Cardiac fibroblast (primary cell): ENCODE measurements around the gene INTS11.

Experiments
- DNase-seq, 2 donors: peaks; one replicate each; pipeline versions ENCODE4 v3.0.0 to v3.0.0-alpha.2; 2010; ENCODE audit warnings: low read depth in 2 of 2
- H3K4me3 ChIP-seq, 2 donors: replicated peaks in 1 of 2; 1 replicate in 1 of 2; 2 replicates in 1 of 2; pipeline ENCODE4 v1.5.1; 2011; ENCODE audit warnings: low read depth in 2 of 2, low read length in 2 of 2, mild to moderate bottlenecking in 2 of 2, moderate library complexity in 1 of 2
- TF ChIP-seq, protein P1 (sequence below): IDR thresholded peaks from one replicate; pipeline ENCODE4 v1.5.1; 2011; ENCODE audit warnings: low read depth, mild to moderate bottlenecking, low read length, inconsistent platforms

INTS11 gene

GRCh38 chr1:1281533-1282321 is 42.7 kb downstream of the INTS11 start:
- TF ChIP-seq, protein P1, sequence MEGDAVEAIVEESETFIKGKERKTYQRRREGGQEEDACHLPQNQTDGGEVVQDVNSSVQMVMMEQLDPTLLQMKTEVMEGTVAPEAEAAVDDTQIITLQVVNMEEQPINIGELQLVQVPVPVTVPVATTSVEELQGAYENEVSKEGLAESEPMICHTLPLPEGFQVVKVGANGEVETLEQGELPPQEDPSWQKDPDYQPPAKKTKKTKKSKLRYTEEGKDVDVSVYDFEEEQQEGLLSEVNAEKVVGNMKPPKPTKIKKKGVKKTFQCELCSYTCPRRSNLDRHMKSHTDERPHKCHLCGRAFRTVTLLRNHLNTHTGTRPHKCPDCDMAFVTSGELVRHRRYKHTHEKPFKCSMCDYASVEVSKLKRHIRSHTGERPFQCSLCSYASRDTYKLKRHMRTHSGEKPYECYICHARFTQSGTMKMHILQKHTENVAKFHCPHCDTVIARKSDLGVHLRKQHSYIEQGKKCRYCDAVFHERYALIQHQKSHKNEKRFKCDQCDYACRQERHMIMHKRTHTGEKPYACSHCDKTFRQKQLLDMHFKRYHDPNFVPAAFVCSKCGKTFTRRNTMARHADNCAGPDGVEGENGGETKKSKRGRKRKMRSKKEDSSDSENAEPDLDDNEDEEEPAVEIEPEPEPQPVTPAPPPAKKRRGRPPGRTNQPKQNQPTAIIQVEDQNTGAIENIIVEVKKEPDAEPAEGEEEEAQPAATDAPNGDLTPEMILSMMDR: no peak
- DNase-seq: peak in 1 of 2 donors; percentile 88
- no peak overlapping the region for H3K4me3 ChIP-seq

DNA sequence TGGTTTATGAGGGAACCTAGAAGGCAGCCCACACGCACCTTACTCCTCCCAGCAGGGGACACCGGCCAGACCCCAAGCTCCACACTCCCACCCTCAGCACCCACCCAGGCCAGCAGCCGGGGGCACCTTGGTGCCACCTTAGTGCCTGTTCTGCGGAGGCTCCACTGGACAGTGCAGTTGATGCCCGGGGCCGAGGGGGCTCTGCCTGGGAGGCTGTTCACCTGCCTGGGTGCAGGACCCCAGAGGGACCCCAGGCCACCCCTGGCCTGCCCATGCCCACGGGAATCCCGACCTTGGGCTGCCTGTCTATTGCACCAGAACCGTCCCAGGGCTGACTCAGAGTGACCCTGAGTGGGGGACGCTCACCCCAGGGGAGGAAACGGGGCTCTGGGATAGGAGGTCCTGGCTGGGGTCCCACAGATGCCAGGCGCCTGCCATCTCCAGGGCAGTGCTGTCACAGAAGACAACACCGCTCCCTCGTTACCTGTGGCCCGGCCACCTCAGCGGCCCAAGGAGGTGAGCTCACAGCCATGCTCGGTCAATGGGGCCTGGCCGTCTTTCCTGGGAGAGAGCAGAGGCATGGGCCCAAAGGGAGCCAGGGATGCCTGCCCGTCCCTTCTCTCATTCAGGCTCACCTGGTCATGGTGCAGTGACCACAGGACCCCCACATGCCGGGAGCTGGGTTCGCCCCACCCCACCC is 43.5 kb downstream of the INTS11 start:
- DNase-seq: no peak
- TF ChIP-seq, protein P1: no peak

GRCh38 chr1:1279028-1279427 is 45.4 kb downstream of the INTS11 start:
- H3K4me3 ChIP-seq: no peak overlapping the region
- TF ChIP-seq, protein P1: no peak
- no peak for DNase-seq

More for the DNA sequence above, 43.5 kb downstream of the INTS11 start:
- no peak overlapping the region for H3K4me3 ChIP-seq

DNA sequence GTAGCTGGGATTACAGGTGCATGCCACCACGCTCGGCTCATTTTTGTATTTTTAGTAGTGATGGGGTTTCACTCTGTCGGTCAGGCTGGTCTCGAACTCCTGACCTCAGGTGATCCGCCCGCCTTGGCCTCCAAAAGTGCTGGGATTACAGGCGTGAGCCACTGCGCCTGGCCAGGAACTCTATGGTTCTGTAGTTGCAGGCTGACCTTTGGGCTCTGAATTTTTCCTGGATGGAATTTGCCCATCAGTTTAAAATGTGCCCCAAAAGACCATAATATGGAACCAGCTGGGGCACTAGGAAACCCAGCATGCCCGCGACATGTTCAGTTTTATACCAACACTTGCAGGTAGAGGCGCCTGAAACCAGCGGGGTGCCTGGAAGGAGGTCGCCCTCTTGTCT is 45.8 kb downstream of the INTS11 start:
- TF ChIP-seq, protein P1: no peak
- no peak overlapping the region for H3K4me3 ChIP-seq
- no peak for DNase-seq

DNA sequence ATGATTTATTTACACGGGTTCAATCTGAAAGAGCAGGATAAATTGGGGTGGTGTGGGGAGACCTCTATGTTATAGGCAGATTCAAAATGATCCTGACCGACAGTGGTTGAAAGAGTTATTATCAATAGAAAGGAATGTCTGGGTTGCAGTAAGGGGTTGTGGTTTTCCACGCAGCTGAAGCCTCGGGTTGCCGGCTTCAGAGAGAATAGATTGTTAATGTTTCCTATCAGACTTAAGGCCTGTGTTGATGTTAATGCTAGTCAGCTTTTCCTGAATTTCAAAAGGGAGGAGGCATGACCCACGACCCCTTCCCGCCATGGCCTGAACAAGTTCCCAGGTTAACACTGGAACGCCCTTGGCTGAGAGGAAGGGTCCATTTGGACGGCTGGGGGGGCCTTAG is 48.6 kb downstream of the INTS11 start:
- no peak overlapping the region for H3K4me3 ChIP-seq
- no peak for DNase-seq
- TF ChIP-seq, protein P1: no peak

GRCh38 chr1:1274931-1275431 is 49.5 kb downstream of the INTS11 start:
- no peak overlapping the region for H3K4me3 ChIP-seq
- DNase-seq: no peak

More at GRCh38 chr1:1274931-1275431, 49.5 kb downstream of the INTS11 start:
- TF ChIP-seq, protein P1: no peak
